HEK293T (cell line): ENCODE measurements around the gene REEP3.

Experiments used
- ELF4 ChIP-seq: fragments of 450-650 bp; IDR thresholded peaks from 2 replicates; pipeline ENCODE4 v1.6.1; 2017; ENCODE audit warnings: antibody characterized with exemption
- FOXK2 ChIP-seq: fragments of 450-650 bp; IDR thresholded peaks from 2 replicates; pipeline ENCODE4 v1.6.1; 2016; ENCODE audit warnings: mild to moderate bottlenecking
- LEF1 ChIP-seq: fragments of 450-650 bp; IDR thresholded peaks from 2 replicates; pipeline ENCODE4 v1.6.1; 2017; ENCODE audit warnings: mild to moderate bottlenecking, borderline replicate concordance
- NFRKB ChIP-seq: fragments of 450-650 bp; IDR thresholded peaks from 2 replicates; pipeline ENCODE4 v1.6.1; 2016; ENCODE audit warnings: mild to moderate bottlenecking, moderate library complexity
- SP1 ChIP-seq: fragments of 450-650 bp; IDR thresholded peaks from 2 replicates; pipeline ENCODE4 v1.6.1; 2017
- TARDBP ChIP-seq: fragments of 450-650 bp; IDR thresholded peaks from 2 replicates; pipeline ENCODE4 v1.6.1; 2016
- ZNF384 ChIP-seq: fragments of 450-650 bp; IDR thresholded peaks from 2 replicates; pipeline ENCODE4 v1.6.1; 2016

- TF ChIP-seq LEF1 = no peak
- no peak for TF ChIP-seq FOXK2
- TF ChIP-seq TARDBP = no peak
- TF ChIP-seq NFRKB = no peak
- no peak for TF ChIP-seq ELF4
- TF ChIP-seq ZNF384 = no peak
- no peak for TF ChIP-seq SP1
These were observed 144.5 kb downstream of the REEP3 start for GRCh38 chr10:63665670-63666134.
